Cardiac fibroblast (primary cell): ENCODE results near the gene ZFAND3.

ENCODE experiments used
- DNase-seq, 2 donors: peaks; one replicate each; pipeline versions ENCODE4 v3.0.0 to v3.0.0-alpha.2; 2010; ENCODE audit warnings: low read depth in 2 of 2
- H3K4me3 ChIP-seq, 2 donors: replicated peaks in 1 of 2; 1 replicate in 1 of 2; 2 replicates in 1 of 2; pipeline ENCODE4 v1.5.1; 2011; ENCODE audit warnings: low read depth in 2 of 2, low read length in 2 of 2, mild to moderate bottlenecking in 2 of 2, moderate library complexity in 1 of 2
- TF ChIP-seq, protein P1 (sequence below): IDR thresholded peaks from one replicate; pipeline ENCODE4 v1.5.1; 2011; ENCODE audit warnings: low read depth, mild to moderate bottlenecking, low read length, inconsistent platforms

The ZFAND3 gene

DNA sequence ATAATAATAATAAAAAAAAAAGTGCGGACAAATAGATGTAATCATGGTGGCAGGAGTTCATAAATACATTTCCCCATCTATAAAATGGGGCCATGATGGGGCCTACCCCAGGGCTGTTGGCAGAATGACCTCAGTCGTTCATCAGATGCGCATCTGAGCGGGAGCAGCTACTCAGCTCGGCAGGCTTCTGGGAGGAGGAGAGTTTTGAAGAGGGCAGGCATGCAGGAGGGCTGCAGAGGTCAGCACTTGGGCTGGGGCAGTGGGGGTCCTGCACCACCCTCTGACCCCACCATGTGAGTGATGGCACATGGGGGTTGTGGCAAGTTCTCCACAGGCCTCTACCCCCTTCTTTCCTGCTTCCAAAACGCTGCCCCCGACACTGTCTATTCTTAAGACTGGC is 373.5 kb downstream of the ZFAND3 start:
- TF ChIP-seq, protein P1, sequence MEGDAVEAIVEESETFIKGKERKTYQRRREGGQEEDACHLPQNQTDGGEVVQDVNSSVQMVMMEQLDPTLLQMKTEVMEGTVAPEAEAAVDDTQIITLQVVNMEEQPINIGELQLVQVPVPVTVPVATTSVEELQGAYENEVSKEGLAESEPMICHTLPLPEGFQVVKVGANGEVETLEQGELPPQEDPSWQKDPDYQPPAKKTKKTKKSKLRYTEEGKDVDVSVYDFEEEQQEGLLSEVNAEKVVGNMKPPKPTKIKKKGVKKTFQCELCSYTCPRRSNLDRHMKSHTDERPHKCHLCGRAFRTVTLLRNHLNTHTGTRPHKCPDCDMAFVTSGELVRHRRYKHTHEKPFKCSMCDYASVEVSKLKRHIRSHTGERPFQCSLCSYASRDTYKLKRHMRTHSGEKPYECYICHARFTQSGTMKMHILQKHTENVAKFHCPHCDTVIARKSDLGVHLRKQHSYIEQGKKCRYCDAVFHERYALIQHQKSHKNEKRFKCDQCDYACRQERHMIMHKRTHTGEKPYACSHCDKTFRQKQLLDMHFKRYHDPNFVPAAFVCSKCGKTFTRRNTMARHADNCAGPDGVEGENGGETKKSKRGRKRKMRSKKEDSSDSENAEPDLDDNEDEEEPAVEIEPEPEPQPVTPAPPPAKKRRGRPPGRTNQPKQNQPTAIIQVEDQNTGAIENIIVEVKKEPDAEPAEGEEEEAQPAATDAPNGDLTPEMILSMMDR, result no peak
- no peak for DNase-seq
- H3K4me3 ChIP-seq, result no peak overlapping the region

DNA sequence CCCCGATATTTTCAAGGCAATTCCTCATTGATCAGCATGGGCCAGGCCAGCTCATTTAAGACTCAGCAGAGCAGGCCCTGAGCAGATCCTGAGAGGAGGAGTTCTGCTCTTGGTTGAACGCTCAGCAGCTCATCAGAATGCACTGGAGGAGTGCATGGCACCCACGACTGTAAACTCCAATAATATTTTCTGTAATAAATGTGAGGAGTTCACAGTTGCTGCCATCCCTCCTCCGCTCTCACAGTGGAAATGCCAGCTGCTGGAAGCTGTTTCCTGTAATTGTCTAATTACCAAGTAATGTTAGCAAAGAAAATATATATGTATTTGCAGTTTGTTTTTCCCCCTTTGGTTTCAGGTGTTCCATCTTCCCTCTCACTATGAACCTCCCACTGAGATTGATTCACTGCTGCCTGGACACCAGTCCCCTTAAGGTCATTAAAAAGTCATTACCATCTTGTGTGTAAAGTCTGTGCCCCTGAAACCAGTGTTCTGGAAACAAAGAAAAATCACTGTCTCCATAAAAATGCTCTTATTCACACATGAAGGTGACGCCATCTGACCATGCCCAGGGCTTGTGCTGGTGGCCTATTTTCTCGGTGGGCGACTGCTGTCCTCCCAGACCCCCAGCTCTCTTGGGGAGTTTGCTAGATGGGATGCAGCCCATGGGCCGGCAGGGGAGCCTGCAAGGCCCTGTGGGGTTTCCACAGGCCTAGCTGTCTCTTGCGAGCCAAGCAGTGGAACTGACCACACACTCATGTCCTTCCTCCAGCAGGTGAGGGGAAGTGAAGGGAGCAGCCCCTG is 374.2 kb downstream of the ZFAND3 start:
- no peak for DNase-seq
- no peak overlapping the region for H3K4me3 ChIP-seq
- TF ChIP-seq, protein P1, result no peak

DNA sequence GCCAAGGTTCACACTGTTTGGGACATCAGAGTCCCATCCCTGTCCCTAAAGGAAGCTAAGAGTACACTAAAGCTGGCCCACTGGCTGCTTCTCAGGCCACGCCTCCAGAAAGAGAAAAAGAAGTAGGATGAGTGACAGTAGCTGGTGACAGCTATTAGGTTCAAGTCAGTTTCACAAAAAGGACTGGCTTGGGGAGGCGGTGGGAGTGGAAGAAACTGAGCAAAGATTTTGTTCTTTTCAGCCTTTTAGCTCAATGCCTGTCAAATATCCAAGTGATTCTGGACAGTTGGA is 374.7 kb downstream of the ZFAND3 start:
- H3K4me3 ChIP-seq, result no peak overlapping the region
- DNase-seq, result no peak
- TF ChIP-seq, protein P1, result no peak

DNA sequence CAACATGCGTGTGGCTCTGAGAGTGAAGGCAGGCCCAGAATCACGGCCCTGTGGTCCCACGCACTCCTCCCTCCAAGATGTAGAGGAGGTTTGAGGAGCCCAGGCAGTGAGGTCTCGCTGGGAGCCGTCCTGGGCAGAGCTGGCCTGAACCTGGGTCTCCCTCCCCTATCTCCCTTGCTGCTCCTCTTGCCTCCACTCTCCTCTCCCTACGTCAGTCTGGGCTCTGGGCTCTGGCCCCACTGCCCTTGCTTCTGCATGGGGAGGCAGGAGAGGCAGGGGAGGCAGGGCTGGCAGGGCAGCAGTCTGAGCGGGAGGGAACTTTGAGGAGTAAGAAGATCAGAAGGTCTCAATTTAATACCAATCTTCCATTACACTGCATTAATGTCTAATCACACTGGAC is 375.1 kb downstream of the ZFAND3 start:
- TF ChIP-seq, protein P1, result no peak
- no peak for DNase-seq
- H3K4me3 ChIP-seq, result no peak overlapping the region

DNA sequence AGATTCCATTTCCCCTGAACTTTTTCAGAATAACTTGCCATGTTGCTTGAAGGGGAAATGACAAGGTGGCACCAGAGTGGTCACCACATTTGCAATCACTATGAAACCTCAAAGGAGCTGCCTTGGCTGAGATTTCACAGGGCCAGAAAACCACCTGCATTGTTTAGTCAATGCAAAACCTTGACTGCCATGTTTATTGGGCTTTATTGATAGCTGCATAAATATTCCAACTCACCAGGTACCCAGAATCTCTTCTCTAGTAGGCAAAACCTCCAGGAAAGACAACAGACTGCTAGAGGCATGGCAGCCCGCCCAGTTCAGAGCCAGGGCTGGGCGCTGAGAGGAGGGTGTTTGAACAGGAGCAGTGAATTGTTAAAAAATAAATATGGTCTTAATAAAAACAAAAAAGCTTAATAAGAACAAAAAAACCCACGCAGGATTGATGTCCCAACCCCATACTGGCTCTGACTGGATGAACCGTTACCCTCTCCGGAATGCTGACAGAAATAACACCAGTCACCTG is 375.6 kb downstream of the ZFAND3 start:
- TF ChIP-seq, protein P1, result no peak
- no peak for DNase-seq
- no peak overlapping the region for H3K4me3 ChIP-seq

DNA sequence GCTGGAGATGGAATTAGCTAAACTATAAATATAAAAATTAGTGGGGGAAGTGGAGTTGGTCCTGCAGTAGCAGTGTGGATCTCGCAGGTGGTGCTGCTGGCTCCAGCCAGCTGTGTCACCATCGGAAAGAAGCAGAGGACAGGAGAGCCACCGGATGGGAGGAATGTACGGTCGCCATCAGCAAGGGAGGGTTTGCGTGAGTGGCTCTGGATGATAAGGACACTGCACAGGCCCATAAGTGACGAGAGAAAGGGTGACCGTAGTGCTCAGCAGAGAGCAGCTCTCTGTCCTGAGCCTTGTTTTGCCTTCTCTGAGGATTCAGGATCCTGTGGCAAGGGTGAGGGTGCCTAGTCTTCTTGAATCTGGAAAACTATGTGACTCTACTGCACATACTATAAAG is 378.7 kb downstream of the ZFAND3 start:
- DNase-seq, result no peak
- H3K4me3 ChIP-seq, result no peak overlapping the region
- TF ChIP-seq, protein P1, result no peak
